Measurements from ENCODE around the gene FAM47E. TPM values are rescaled to one million over a fixed set of nuclear protein-coding genes. Genes with fewer than 3 reads are reported as not detected.

The FAM47E gene
- total RNA-seq, 6 experiments from 2014 or later = 0.17 TPM; not detected in 5

- peaks cover 29% of the 10 kb centered on the region for H3K9me3 Mint-ChIP-seq
- H3K27me3 Mint-ChIP-seq (ENCODE audit: insufficient read depth) = peaks cover 30% of the 10 kb centered on the region
- H3K36me3 Mint-ChIP-seq (ENCODE audit: low read depth) = peaks cover 15% of the 10 kb centered on the region
- no peak overlapping the region for H3K4me3 Mint-ChIP-seq
- no peak for TF ChIP-seq CTCF (IDR thresholded peaks at IDR 0.05)
- no peak for DNase-seq
- no peak overlapping the region for H3K27ac Mint-ChIP-seq
- no peaks in the 10 kb centered on the region for H3K4me1 Mint-ChIP-seq (ENCODE audit: low read depth)
These were observed 42.3 kb downstream of the FAM47E start for GRCh38 chr4:76293772-76294171.

GRCh38 chr4:76296286-76296820 is 44.8 kb downstream of the FAM47E start:
- Mint-ChIP-seq H3K4me3 (no peak overlapping the region), H3K27me3 (ENCODE audit: insufficient read depth) (peaks cover 17% of the 10 kb centered on the region), H3K36me3 (ENCODE audit: low read depth) (peaks cover 15% of the 10 kb centered on the region), H3K9me3 (peaks cover 30% of the 10 kb centered on the region), H3K27ac (no peak overlapping the region), H3K4me1 (ENCODE audit: low read depth) (peaks cover 10% of the 10 kb centered on the region)
- no peak for DNase-seq
- no peak for TF ChIP-seq CTCF (IDR thresholded peaks at IDR 0.05)

- DNase-seq = no peak
- Mint-ChIP-seq H3K36me3 (ENCODE audit: low read depth) (peaks cover 15% of the 10 kb centered on the region), H3K4me3 (no peak overlapping the region), H3K27ac (no peak overlapping the region), H3K9me3 (peaks cover 30% of the 10 kb centered on the region), H3K4me1 (ENCODE audit: low read depth) (peaks cover 29% of the 10 kb centered on the region), H3K27me3 (ENCODE audit: insufficient read depth) (peaks cover 9% of the 10 kb centered on the region; the same call in 1 of the 2 replicates)
- TF ChIP-seq CTCF (IDR thresholded peaks at IDR 0.05) = no peak
These were observed 46.7 kb downstream of the FAM47E start for GRCh38 chr4:76298227-76298626.

GRCh38 chr4:76300012-76300411 is 48.5 kb downstream of the FAM47E start:
- H3K4me3 Mint-ChIP-seq = no peak overlapping the region
- DNase-seq = no peak
- H3K4me1 Mint-ChIP-seq (ENCODE audit: low read depth) = peaks cover 38% of the 10 kb centered on the region
- H3K36me3 Mint-ChIP-seq (ENCODE audit: low read depth) = peaks cover 15% of the 10 kb centered on the region
- H3K27me3 Mint-ChIP-seq (ENCODE audit: insufficient read depth) = peaks cover 9% of the 10 kb centered on the region; the same call in 1 of the 2 replicates
- no peak; the same call in 1 of the 2 replicates for TF ChIP-seq CTCF (IDR thresholded peaks at IDR 0.05)
- H3K27ac Mint-ChIP-seq = no peak overlapping the region
- peaks cover 30% of the 10 kb centered on the region for H3K9me3 Mint-ChIP-seq

GRCh38 chr4:76301068-76301774 is 49.7 kb downstream of the FAM47E start:
- Mint-ChIP-seq H3K4me3 (no peak overlapping the region), H3K27ac (peak overlapping the region; percentile 60), H3K9me3 (peaks cover 26% of the 10 kb centered on the region), H3K36me3 (ENCODE audit: low read depth) (peaks cover 10% of the 10 kb centered on the region), H3K27me3 (ENCODE audit: insufficient read depth) (peaks cover 2% of the 10 kb centered on the region), H3K4me1 (ENCODE audit: low read depth) (peaks cover 46% of the 10 kb centered on the region)
- DNase-seq = peak; percentile 85
- no peak for TF ChIP-seq CTCF (IDR thresholded peaks at IDR 0.05)
